Retinal pigment epithelial cell (primary cell): ENCODE measurements around the gene CTNNA2.
A peak's percentile ranks its signal among the peaks of the same experiment; 100 is the strongest.

Source experiments
- DNase-seq: peaks from one replicate; pipeline ENCODE4 v3.0.0-alpha.2; 2010; ENCODE audit warnings: low read depth
- H3K4me3 ChIP-seq: 2 replicates; pipeline ENCODE4 v1.5.1; 2011; ENCODE audit warnings: mild to moderate bottlenecking, low read length, control low read depth, moderate library complexity
- CTCF ChIP-seq: conservative IDR thresholded peaks from 2 replicates; pipeline ENCODE4 v1.5.1; 2011; ENCODE audit warnings: low read depth, low read length, control low read depth, inconsistent platforms

The CTNNA2 gene

GRCh38 chr2:80322311-80322920, 809.6 kb downstream of the CTNNA2 start:
- TF ChIP-seq CTCF: no peak
- peak overlapping the region; percentile 24 for H3K4me3 ChIP-seq
- no peak for DNase-seq

GRCh38 chr2:80322958-80323357, 810.1 kb downstream of the CTNNA2 start:
- no peak for TF ChIP-seq CTCF
- DNase-seq: no peak
- H3K4me3 ChIP-seq: no peak overlapping the region

GRCh38 chr2:80323610-80324009, 810.8 kb downstream of the CTNNA2 start:
- DNase-seq: no peak
- no peak for TF ChIP-seq CTCF
- H3K4me3 ChIP-seq: no peak overlapping the region

DNA sequence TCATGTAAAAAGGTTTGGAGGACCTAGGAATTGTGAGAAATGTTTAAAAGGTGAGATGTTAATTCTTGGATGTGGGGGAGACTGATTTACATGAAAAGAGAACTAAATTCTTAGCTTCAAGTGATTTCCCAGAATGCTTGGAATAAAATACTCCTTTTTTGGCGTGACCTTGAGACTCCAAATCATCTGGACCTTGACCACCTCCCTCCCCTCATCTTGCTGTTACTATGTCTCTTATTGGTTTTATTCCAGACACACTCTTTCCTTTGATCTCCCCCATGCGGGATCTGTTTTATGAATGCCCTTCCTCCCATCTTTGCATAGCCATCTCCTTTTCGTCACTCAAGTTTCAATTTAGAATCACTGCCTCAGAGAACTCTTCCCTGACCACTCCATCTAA, 811.7 kb downstream of the CTNNA2 start:
- TF ChIP-seq CTCF: no peak
- DNase-seq: no peak
- H3K4me3 ChIP-seq: no peak overlapping the region

GRCh38 chr2:80326214-80326613, 813.4 kb downstream of the CTNNA2 start:
- DNase-seq: no peak
- H3K4me3 ChIP-seq: no peak overlapping the region
- peak; percentile 51 for TF ChIP-seq CTCF

DNA sequence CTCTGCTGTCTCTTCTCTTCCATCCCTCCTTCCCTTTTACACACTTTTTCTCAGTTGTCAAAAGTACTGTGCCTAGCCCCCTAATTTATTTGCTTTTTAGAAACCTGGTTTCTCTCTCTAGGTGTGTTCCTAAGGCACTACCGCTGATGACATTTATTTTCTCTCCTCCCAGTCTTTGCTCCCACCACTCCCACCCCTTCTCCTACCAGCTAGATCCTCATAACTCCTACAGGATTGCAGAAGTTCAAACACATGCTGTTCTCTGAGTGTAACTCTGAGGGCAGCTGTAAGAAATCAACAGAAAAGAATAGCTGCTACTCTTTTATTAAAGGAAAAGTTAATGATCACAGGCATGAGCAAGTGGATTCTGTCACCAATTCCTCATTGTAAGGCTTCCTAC, 814.0 kb downstream of the CTNNA2 start:
- DNase-seq: no peak
- H3K4me3 ChIP-seq: no peak overlapping the region
- no peak for TF ChIP-seq CTCF

- no peak for TF ChIP-seq CTCF
- no peak for DNase-seq
- no peak overlapping the region for H3K4me3 ChIP-seq
Observed at GRCh38 chr2:80328159-80328571, 815.3 kb downstream of the CTNNA2 start.
